Nephron (organoid): ENCODE measurements around the gene CIART.

Experiments used
- H3K27ac Mint-ChIP-seq, 3 experiments: 2 replicates each; pipeline ENCODE4 v1.8.0; 2020; ENCODE audit warnings: mixed read lengths in 3 of 3, mild to moderate bottlenecking in 2 of 3, moderate library complexity in 1 of 3
- H3K27me3 Mint-ChIP-seq: 2 replicates; pipeline ENCODE4 v1.8.0; 2021; ENCODE audit warnings: low read depth, mild to moderate bottlenecking, moderate library complexity, mixed read lengths
- H3K36me3 Mint-ChIP-seq: 2 replicates; pipeline ENCODE4 v1.8.0; 2020; ENCODE audit warnings: low read depth, mixed read lengths
- H3K4me1 Mint-ChIP-seq: 2 replicates; pipeline ENCODE4 v1.8.0; 2020; ENCODE audit warnings: mixed read lengths
- H3K4me3 Mint-ChIP-seq, 3 experiments: 2 replicates each; pipeline ENCODE4 v1.8.0; 2020; ENCODE audit warnings: mild to moderate bottlenecking in 3 of 3, mixed read lengths in 3 of 3, moderate library complexity in 2 of 3
- H3K9me3 Mint-ChIP-seq: 2 replicates; pipeline ENCODE4 v1.8.0; 2020; ENCODE audit warnings: mixed read lengths
- CTCF ChIP-seq, 3 experiments: fragments of 200-600 bp; sonication (generic); IDR thresholded peaks; one replicate each; pipeline ENCODE4 v1.5.0; 2021; ENCODE audit warnings: antibody characterized with exemption in 3 of 3; ENCODE audit not compliant: unreplicated experiment in 3 of 3

Gene CIART

DNA sequence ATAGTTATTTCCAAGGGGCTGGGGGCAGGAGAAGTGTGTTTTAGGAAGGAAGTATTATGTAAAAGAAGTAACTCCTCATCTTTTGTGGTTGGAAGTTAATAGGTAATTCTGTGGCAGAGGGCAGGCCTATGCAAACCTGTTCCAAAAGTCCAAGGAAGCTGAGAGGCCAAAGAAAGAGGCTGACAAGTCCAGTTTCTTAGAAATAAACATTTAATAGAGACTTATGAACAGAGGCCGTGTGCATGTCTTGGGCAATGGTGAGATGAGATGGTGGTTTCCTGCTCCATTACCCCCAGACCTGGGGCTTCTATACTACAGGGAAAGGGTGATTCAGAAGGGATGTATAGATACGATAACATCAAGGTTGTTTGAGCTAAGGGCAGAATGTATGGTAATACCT lies 32.4 kb upstream of the CIART start:
- H3K4me1 Mint-ChIP-seq, result no peaks in the 10 kb centered on the region
- H3K36me3 Mint-ChIP-seq, result no peaks in the 10 kb centered on the region

DNA sequence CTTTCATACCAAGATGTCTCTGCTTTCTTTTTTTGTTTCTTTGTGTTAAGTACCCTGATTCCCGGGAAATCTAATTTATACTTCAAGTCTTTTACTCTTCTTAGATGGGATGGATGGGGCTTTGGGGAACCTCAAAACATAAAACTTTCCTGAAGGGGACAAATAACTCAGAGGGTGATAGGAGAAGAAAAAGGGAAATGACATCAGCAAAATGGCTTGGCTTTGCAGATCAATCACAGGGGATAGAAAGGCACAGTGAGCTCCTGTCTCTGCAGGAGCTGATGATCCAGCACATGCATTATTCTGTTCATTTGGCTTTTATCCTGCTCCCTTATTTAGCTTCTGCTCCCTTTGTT lies 26.2 kb upstream of the CIART start:
- Mint-ChIP-seq H3K9me3 (no peaks in the 10 kb centered on the region), H3K4me1 (peaks cover 54% of the 10 kb centered on the region), H3K27ac (peak overlapping the region; percentile 85 to 92 (median 92)), H3K4me3 (peak overlapping the region; percentile 79 to 87 (median 83)), H3K36me3 (no peaks in the 10 kb centered on the region), H3K27me3 (no peaks in the 10 kb centered on the region)
- no peak for TF ChIP-seq CTCF (IDR thresholded peaks at IDR 0.05; ENCODE audit: unreplicated experiment in 3 of 3)

More for the DNA sequence above, 32.4 kb upstream of the CIART start:
- Mint-ChIP-seq H3K27me3 (no peaks in the 10 kb centered on the region), H3K27ac (peak overlapping the region in 2 of 3 experiments; percentile 23 to 88), H3K9me3 (no peaks in the 10 kb centered on the region), H3K4me3 (no peak overlapping the region)
- TF ChIP-seq CTCF (IDR thresholded peaks at IDR 0.05; ENCODE audit: unreplicated experiment in 3 of 3), result no peak

DNA sequence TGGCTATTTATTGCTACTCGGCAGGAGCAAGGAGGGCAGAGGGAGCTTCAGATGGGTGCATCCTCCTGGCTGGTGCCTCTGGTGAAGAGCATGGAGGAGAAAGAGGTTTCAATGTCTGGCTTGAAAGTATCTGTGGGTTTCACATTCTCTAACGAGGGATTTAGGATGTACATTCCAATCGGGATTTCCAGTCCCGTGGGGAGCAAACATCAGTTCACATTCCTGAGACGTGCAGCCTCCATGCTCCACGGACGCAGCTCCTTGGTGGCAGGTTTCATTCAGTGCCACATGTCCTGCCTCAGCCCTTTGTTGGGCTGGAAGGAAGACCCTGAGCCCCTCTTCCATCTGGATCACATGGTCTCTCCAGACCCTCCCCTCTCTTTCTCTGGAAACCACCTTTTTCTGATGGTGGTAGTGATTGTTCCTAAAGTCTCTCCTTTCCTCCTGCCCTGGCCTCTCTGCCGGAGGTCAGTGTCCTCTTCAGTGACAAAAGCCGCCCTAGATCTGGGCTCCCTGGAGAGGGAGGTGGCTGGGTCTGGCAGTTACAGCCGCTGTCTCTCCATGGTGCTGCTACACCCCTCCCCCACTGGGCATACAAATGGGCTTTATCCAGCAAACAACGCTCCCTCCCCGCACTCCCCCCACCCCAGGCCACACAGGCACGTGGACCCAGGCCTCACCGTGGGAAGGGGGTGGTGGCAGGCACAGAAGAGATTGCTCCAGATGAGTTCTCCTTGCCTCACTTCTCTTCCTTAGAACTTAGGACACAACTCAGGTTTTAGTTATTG lies 25.6 kb upstream of the CIART start:
- TF ChIP-seq CTCF (IDR thresholded peaks at IDR 0.05; ENCODE audit: unreplicated experiment in 3 of 3), result no peak
- Mint-ChIP-seq H3K9me3 (no peaks in the 10 kb centered on the region), H3K4me1 (peaks cover 54% of the 10 kb centered on the region), H3K27ac (peak overlapping the region; percentile 85 to 92 (median 92)), H3K27me3 (no peaks in the 10 kb centered on the region), H3K36me3 (no peaks in the 10 kb centered on the region), H3K4me3 (peak overlapping the region; percentile 79 to 87 (median 83))

DNA sequence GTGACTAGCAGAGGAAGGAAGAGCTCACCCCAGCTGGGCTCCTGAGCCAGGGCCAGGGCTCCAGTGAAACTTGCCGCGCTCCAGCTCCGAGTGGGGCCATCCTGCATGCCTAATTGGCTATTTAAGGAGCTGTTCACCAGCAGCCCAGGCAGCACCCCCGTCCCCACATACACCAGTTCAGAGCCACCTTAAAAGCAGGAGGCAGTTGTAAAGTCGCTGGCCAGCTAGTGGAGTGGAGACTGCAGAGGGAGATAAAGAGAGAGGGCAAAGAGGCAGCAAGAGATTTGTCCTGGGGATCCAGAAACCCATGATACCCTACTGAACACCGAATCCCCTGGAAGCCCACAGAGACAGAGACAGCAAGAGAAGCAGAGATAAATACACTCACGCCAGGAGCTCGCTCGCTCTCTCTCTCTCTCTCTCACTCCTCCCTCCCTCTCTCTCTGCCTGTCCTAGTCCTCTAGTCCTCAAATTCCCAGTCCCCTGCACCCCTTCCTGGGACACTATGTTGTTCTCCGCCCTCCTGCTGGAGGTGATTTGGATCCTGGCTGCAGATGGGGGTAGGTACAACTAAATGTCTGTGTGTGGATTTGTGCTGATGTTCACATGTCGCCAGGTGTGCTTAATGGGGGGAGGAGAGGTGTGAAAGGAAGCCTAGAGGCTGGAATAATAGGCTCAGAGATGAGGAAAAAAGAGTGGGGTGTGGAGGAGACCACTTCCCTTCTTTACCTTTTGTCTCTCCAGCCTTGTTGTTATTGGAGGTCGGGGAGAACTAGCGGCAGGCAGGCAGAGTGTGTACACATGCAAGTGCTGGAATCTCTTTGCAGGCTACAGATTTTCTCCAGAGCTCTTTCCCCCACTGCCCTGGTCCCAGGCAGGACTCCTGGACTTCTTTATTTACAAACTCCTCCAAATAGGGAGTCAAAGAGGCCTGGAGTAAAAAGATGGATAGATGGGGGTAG lies 24.4 kb upstream of the CIART start, which contains the start of gene CA14:
CA14 (plus strand) TSS at position 151 of the 962 bp plus-strand sequence; CDS start at position 506, 355 bp downstream.
- no peaks in the 10 kb centered on the region for H3K9me3 Mint-ChIP-seq
- no peak for TF ChIP-seq CTCF (IDR thresholded peaks at IDR 0.05; ENCODE audit: unreplicated experiment in 3 of 3)
- peaks cover 59% of the 10 kb centered on the region for H3K4me1 Mint-ChIP-seq
- no peaks in the 10 kb centered on the region for H3K27me3 Mint-ChIP-seq
- no peaks in the 10 kb centered on the region for H3K36me3 Mint-ChIP-seq
- H3K4me3 Mint-ChIP-seq, result peak within 1 kb of the TSS; percentile 79 to 87 (median 83)
- peak within 1 kb of the TSS; percentile 85 to 92 (median 92) for H3K27ac Mint-ChIP-seq

GRCh38 chr1:150259217-150259616 lies 23.1 kb upstream of the CIART start:
- Mint-ChIP-seq H3K9me3 (no peaks in the 10 kb centered on the region), H3K4me3 (peak overlapping the region; percentile 79 to 87 (median 83)), H3K36me3 (no peaks in the 10 kb centered on the region), H3K4me1 (peaks cover 59% of the 10 kb centered on the region), H3K27ac (peak overlapping the region; percentile 85 to 92 (median 92)), H3K27me3 (no peaks in the 10 kb centered on the region)
- TF ChIP-seq CTCF (IDR thresholded peaks at IDR 0.05; ENCODE audit: unreplicated experiment in 3 of 3), result no peak
